K562 (cell line): ENCODE data around the gene PTOV1. TPM values are rescaled to one million over a fixed set of nuclear protein-coding genes. Genes with fewer than 3 reads are reported as not detected.

ENCODE experiments used
- CREB1 ChIP-seq, 2 experiments: sonication (generic) in 1 of 2; formaldehyde crosslinking in 1 of 2; IDR thresholded peaks; 2 replicates each; pipeline versions ENCODE4 v1.6.1 to v1.8.0; 2012 to 2022; ENCODE audit warnings: inconsistent platforms in 1 of 2, mild to moderate bottlenecking in 1 of 2, missing genetic modification reagents in 1 of 2, moderate library complexity in 1 of 2
- ESRRB ChIP-seq: fragments of 250-450 bp; sonication (Bioruptor Pico); IDR thresholded peaks from 2 replicates; pipeline ENCODE4 v1.5.0; 2020; ENCODE audit warnings: mild to moderate bottlenecking, moderate library complexity, borderline replicate concordance
- HBP1 ChIP-seq: fragments of 450-650 bp; formaldehyde crosslinking; IDR thresholded peaks from 2 replicates; pipeline ENCODE4 v1.4.0; 2022; ENCODE audit warnings: missing genetic modification characterization
- HLTF ChIP-seq: fragments of 450-650 bp; IDR thresholded peaks from 2 replicates; pipeline ENCODE4 v1.6.1; 2016
- IRF9 ChIP-seq: fragments of 450-650 bp; IDR thresholded peaks from 2 replicates; pipeline ENCODE4 v1.6.1; 2016; ENCODE audit warnings: missing biosample characterization, missing genetic modification characterization
- MBD2 ChIP-seq: sonication (generic); IDR thresholded peaks from 2 replicates; pipeline ENCODE4 v1.6.1; 2016; ENCODE audit warnings: low read depth, borderline replicate concordance
- MTA3 ChIP-seq: fragments of 450-650 bp; formaldehyde crosslinking; IDR thresholded peaks from 2 replicates; pipeline ENCODE4 v1.6.1; 2017; ENCODE audit warnings: mild to moderate bottlenecking, borderline replicate concordance
- NKRF ChIP-seq: fragments of 450-650 bp; IDR thresholded peaks from 2 replicates; pipeline ENCODE4 v1.6.1; 2016; ENCODE audit warnings: borderline replicate concordance
- PCBP1 ChIP-seq: fragments of 200-400 bp; formaldehyde crosslinking; IDR thresholded peaks from 2 replicates; pipeline ENCODE4 v1.6.1; 2018; ENCODE audit warnings: mild to moderate bottlenecking, low read depth, low read length; ENCODE audit not compliant: poor library complexity, severe bottlenecking
- POLR2A ChIP-seq: fragments of 450-650 bp; conservative IDR thresholded peaks from 2 replicates; pipeline ENCODE4 v1.6.1; 2016
- POLR2AphosphoS5 ChIP-seq: IDR thresholded peaks from 2 replicates; pipeline ENCODE4 v1.6.1; 2011; ENCODE audit warnings: mild to moderate bottlenecking, low read depth, low read length, moderate library complexity; ENCODE audit not compliant: control insufficient read depth, insufficient read depth
- POLR3G ChIP-seq: IDR thresholded peaks from 2 replicates; pipeline ENCODE4 v1.6.1; 2011; ENCODE audit not compliant: insufficient read length, insufficient replicate concordance; ENCODE audit errors: extremely low read depth
- RBM22 ChIP-seq: fragments of 200-400 bp; formaldehyde crosslinking; IDR thresholded peaks from 2 replicates; pipeline ENCODE4 v1.6.1; 2018; ENCODE audit warnings: low read length, low read depth; ENCODE audit not compliant: poor library complexity, severe bottlenecking
- SUPT5H ChIP-seq: fragments of 450-650 bp; IDR thresholded peaks from 2 replicates; pipeline ENCODE4 v1.6.1; 2016
- TCF15 ChIP-seq: fragments of 250-450 bp; sonication (Bioruptor Pico); IDR thresholded peaks from 2 replicates; pipeline ENCODE4 v1.8.0; 2022; ENCODE audit warnings: moderate library complexity, mild to moderate bottlenecking, inconsistent platforms
- TFAM ChIP-seq: fragments of 250-450 bp; sonication (Bioruptor Pico); conservative IDR thresholded peaks from 2 replicates; pipeline ENCODE4 v1.5.0; 2021; ENCODE audit warnings: mild to moderate bottlenecking, moderate library complexity
- TSC22D4 ChIP-seq: fragments of 450-650 bp; IDR thresholded peaks from 2 replicates; pipeline ENCODE4 v1.6.1; 2016; ENCODE audit warnings: missing genetic modification characterization, missing biosample characterization, control low read depth
- ZNF668 ChIP-seq: fragments of 250-450 bp; sonication (Bioruptor Pico); IDR thresholded peaks from 2 replicates; pipeline ENCODE4 v1.8.0; 2022; ENCODE audit warnings: mild to moderate bottlenecking, inconsistent platforms
- polyA plus RNA-seq, 8 experiments: library from polyadenylated mRNA; depleted of rRNA in 4 of 8; stranded (reverse) in 5 of 8; unstranded in 3 of 8; fragments of >200 nt; fragmentation: Nextera tagmentation in 2 of 8; fragmentation: Illumina TruSeq in 1 of 8; extraction: Ambion mirVana in 2 of 8; extraction: Trizol in 1 of 8; gene quantifications; 2 replicates each; pipeline versions ENCODE4 v1.2.1 to v1.2.3, GENCODE V29; 2011 to 2014; ENCODE audit warnings: inconsistent platforms in 1 of 8, missing spikeins in 1 of 8
- total RNA-seq, 7 experiments: library from RNA; depleted of rRNA in 6 of 7; stranded (reverse); fragments of >200 nt in 6 of 7; fragmentation: Illumina TruSeq in 2 of 7; extraction: Trizol in 2 of 7; gene quantifications; 2 replicates each; pipeline versions ENCODE4 v1.2.1 to v1.2.3, GENCODE V29; 2011 to 2021; ENCODE audit warnings: low replicate concordance in 1 of 7

PTOV1 gene
- total and polyA plus RNA-seq, 9 of the 15 experiments (the other 6 are each of a cell fraction or from before 2014, with no cell fraction given): 4.9 to 169 (median 43.5) TPM

- TF ChIP-seq PCBP1 (peak; percentile 35), TSC22D4 (no peak), HLTF (peak; percentile 83), TFAM (CRISPR knock-in tag) (no peak), POLR3G (no peak), ZNF668 (CRISPR knock-in tag) (no peak), MBD2 (0 out of 2 replicates have a peak, but pooled peaks have one; percentile 5), CREB1 (IDR thresholded peaks at IDR 0.05) (0 out of 2 replicates have a peak, but pooled peaks have one; percentile 18), CREB1 (CRISPR knock-in tag; IDR thresholded peaks at IDR 0.05) (no peak), HBP1 (CRISPR knock-in tag) (no peak), NKRF (no peak), POLR2A (peak; percentile 51), RBM22 (peak; percentile 40), SUPT5H (peak; percentile 49; the same call in 1 of the 2 replicates), POLR2AphosphoS5 (0 out of 2 replicates have a peak, but pooled peaks have one; percentile 1), ESRRB (CRISPR knock-in tag) (no peak), IRF9 (no peak), MTA3 (no peak), TCF15 (CRISPR knock-in tag) (no peak)
Observed at GRCh38 chr19:49857061-49857837, 6.3 kb downstream of the PTOV1 start (continued).
